ENCODE data around the gene C19orf25.

The C19orf25 gene

DNA sequence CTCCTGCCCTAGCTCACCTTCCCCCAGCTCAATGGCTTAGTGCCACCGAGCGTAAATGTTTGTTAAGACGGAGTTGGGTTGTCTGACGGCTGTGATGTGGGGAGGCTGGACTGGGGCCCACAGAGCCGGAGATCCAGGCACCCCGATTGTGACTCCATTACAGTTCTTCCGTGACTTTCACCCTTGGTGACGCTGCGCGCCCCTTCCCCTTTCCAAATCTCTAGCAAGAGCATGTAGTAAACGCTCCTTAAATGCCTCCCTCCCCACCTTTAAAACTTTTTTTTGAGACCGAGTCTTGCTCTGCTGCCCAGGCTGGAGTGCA is 12.8 kb upstream of the C19orf25 start:
- ChIA-PET CTCF (interaction anchor here (0.6 kb wide), 1 partner anchor 106 kb away, joined by 3 read pairs; no protein-coding TSS in a partner anchor), POLR2A (ENCODE audit: low non-redundant PET) (no interaction called here)
- no peak for DNase-seq (ENCODE audit: low spot score)
- H3K27ac ChIP-seq = no peak overlapping the region
- TF ChIP-seq CTCF (conservative IDR thresholded peaks at IDR 0.05; ENCODE audit: low read depth) = no peak

GRCh38 chr19:1491114-1491848 is 12.3 kb upstream of the C19orf25 start, which contains the start of gene REEP6:
Gene REEP6, plus strand, starts transcription at chr19:1491181. Its CDS starts 89 bp downstream, at chr19:1491270.
- CTCF ChIA-PET = interaction anchor here (0.6 kb wide), 1 partner anchor 116 kb away, joined by 3 read pairs; no protein-coding TSS in a partner anchor
- TF ChIP-seq CTCF (conservative IDR thresholded peaks at IDR 0.05; ENCODE audit: low read depth) = no peak
- no peak for DNase-seq (ENCODE audit: low spot score)
- peak within 1 kb of the TSS; percentile 76 for H3K27ac ChIP-seq
- POLR2A ChIA-PET (ENCODE audit: low non-redundant PET) = interaction anchor here (0.6 kb wide), 3 partner anchors 19 to 366 kb away, joined by 3 to 6 read pairs (median 5); no protein-coding TSS in a partner anchor

DNA sequence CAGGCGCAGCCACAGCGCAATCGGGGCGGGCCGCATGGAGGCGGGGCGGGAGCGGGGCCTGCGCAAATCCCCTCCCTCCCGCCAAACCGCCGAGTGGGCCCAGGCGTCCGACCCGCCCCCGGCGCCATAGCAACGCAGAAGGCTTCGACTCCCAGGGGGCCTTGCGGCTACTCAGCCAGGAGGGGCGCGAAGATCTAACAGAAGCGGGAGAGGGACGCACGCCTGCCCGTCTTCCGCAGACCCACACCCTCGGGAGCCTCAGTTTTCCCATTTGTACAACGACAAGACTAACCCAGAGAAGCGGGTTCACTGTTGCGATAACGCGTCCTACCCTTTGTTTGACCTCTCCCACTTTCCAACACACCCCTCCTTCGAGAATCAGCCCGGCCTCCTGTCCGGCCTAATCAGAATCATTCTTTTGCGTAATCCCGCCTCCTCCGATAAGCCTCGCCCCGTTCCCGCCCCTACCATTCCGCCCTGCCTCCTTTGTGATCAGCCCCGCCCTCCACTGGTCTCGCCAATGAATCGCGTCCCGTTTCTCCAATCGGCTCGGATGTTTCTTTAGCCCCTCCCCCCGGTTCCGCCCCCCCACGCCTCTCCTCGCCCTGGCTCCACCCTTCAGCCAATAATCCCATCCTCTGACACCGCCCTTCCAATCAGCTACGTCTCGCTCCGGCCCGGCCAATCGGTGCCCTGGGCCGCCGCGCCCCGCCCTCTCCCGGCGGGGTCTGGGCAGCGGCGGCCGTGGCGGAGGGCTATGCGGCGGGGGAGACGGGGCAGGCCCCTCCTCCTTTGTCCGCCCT is 11.5 kb upstream of the C19orf25 start, which contains the start of gene PCSK4:
Gene PCSK4, minus strand, starts transcription at position 40 of the 803 bp plus-strand sequence. Its CDS starts 4 bp downstream, at position 36.
- no peak for TF ChIP-seq CTCF (conservative IDR thresholded peaks at IDR 0.05; ENCODE audit: low read depth)
- ChIA-PET POLR2A (ENCODE audit: low non-redundant PET) (interaction anchor here (0.6 kb wide), 3 partner anchors 19 to 367 kb away, joined by 3 to 6 read pairs (median 5); no protein-coding TSS in a partner anchor), CTCF (interaction anchor here (0.6 kb wide), 1 partner anchor 115 kb away, joined by 3 read pairs; no protein-coding TSS in a partner anchor)
- H3K27ac ChIP-seq = peak within 1 kb of the TSS; percentile 76
- DNase-seq (ENCODE audit: low spot score) = peak; percentile 98

- peak overlapping the region; percentile 76 for H3K27ac ChIP-seq
- no peak for TF ChIP-seq CTCF (conservative IDR thresholded peaks at IDR 0.05; ENCODE audit: low read depth)
- POLR2A ChIA-PET (ENCODE audit: low non-redundant PET) = no interaction called here
- DNase-seq (ENCODE audit: low spot score) = no peak
- CTCF ChIA-PET = no interaction called here
Measured at GRCh38 chr19:1489463-1490310, 10.7 kb upstream of the C19orf25 start.

DNA sequence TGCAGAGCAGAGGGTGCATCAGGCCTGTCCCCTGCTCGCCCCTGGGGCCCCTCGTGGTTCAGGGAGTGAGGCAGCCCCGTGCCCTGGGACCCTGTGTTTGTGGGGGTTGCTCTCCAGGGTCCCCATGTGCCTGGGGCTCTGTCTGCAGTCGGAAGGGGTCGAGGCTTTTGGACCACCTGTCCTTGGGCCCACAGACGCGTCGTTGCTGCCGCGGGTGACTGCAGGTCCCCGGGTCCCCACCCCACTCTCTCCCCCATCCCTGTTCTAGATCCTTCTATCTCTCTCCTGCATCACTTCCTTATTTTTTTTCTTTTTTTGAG is 9.2 kb upstream of the C19orf25 start:
- CTCF ChIA-PET = no interaction called here
- DNase-seq (ENCODE audit: low spot score) = no peak
- POLR2A ChIA-PET (ENCODE audit: low non-redundant PET) = no interaction called here
- TF ChIP-seq CTCF (conservative IDR thresholded peaks at IDR 0.05; ENCODE audit: low read depth) = no peak
- H3K27ac ChIP-seq = peak overlapping the region; percentile 76
